CD14-positive monocyte (primary cell): Measurements from ENCODE around the gene PCGF3. TPM values are rescaled to one million over a fixed set of nuclear protein-coding genes. Genes with fewer than 3 reads are reported as not detected.

Experiments used
- DNase-seq, 3 donors: peaks; one replicate each; pipeline ENCODE4 v3.0.0-alpha.2; 2011 to 2022
- H2AFZ ChIP-seq: 2 replicates; pipeline ENCODE4 v1.6.0; 2012; ENCODE audit warnings: mild to moderate bottlenecking, low read depth, low read length, inconsistent platforms; ENCODE audit not compliant: insufficient read depth, poor library complexity, severe bottlenecking
- H3K27ac ChIP-seq, 2 donors: 1 replicate in 1 of 2; 2 replicates in 1 of 2; pipeline ENCODE4 v1.5.1; 2012 to 2013; ENCODE audit warnings: low read length in 2 of 2, control low read depth in 1 of 2, inconsistent platforms in 1 of 2, low read depth in 1 of 2, mild to moderate bottlenecking in 1 of 2
- H3K27me3 ChIP-seq, 2 donors: one replicate each; pipeline versions ENCODE4 v1.6.0 to v1.6.1; 2011 to 2013; ENCODE audit warnings: low read length in 2 of 2; ENCODE audit not compliant: control insufficient read depth in 2 of 2, insufficient read depth in 2 of 2
- H3K36me3 ChIP-seq, 2 donors: replicated peaks in 1 of 2; 1 replicate in 1 of 2; 2 replicates in 1 of 2; pipeline versions ENCODE4 v1.5.1 to v1.6.1; 2012 to 2013; ENCODE audit warnings: low read length in 2 of 2, control low read depth in 1 of 2, inconsistent platforms in 1 of 2, mild to moderate bottlenecking in 1 of 2; ENCODE audit not compliant: insufficient read depth in 2 of 2, control insufficient read depth in 1 of 2
- H3K4me1 ChIP-seq, 2 donors: 1 replicate in 1 of 2; 2 replicates in 1 of 2; pipeline versions ENCODE4 v1.5.1 to v1.6.1; 2012 to 2013; ENCODE audit warnings: low read length in 2 of 2, control low read depth in 1 of 2, inconsistent platforms in 1 of 2, mild to moderate bottlenecking in 1 of 2, moderate library complexity in 1 of 2; ENCODE audit not compliant: insufficient read depth in 2 of 2, control insufficient read depth in 1 of 2
- H3K4me2 ChIP-seq: replicated peaks from 2 replicates; pipeline ENCODE3; 2012; ENCODE audit warnings: low read length, moderate library complexity, mild to moderate bottlenecking; ENCODE audit not compliant: poor library complexity, severe bottlenecking; ENCODE audit errors: extremely low read depth
- H3K4me3 ChIP-seq, 3 experiments: fragments of 200-600 bp in 1 of 3; sonication (generic) in 1 of 3; replicated peaks in 1 of 3; 1 replicate in 2 of 3; 2 replicates in 1 of 3; pipeline ENCODE4 v1.5.1; 2011 to 2013; ENCODE audit warnings: low read length in 3 of 3, mild to moderate bottlenecking in 3 of 3, control low read depth in 2 of 3, low read depth in 2 of 3, inconsistent platforms in 1 of 3, moderate library complexity in 1 of 3
- H3K79me2 ChIP-seq: 2 replicates; pipeline ENCODE4 v1.6.0; 2012; ENCODE audit warnings: mild to moderate bottlenecking, control low read depth, inconsistent platforms, low read length, moderate library complexity; ENCODE audit not compliant: insufficient read depth
- H3K9ac ChIP-seq: 2 replicates; pipeline ENCODE4 v1.6.0; 2017; ENCODE audit warnings: low read length, mild to moderate bottlenecking; ENCODE audit not compliant: insufficient read depth, poor library complexity, severe bottlenecking
- H3K9me3 ChIP-seq, 2 donors: replicated peaks in 1 of 2; 1 replicate in 1 of 2; 2 replicates in 1 of 2; pipeline versions ENCODE4 v1.5.1 to v1.6.1; 2012 to 2013; ENCODE audit warnings: low read length in 2 of 2, control low read depth in 1 of 2; ENCODE audit not compliant: control insufficient read depth in 1 of 2, insufficient read depth in 1 of 2
- H4K20me1 ChIP-seq: 2 replicates; pipeline ENCODE4 v1.6.0; 2012; ENCODE audit warnings: mild to moderate bottlenecking, low read length, control low read depth, moderate library complexity; ENCODE audit not compliant: insufficient read depth
- H3K27ac Mint-ChIP-seq, 7 donors: one replicate each; pipeline ENCODE4 v1.8.0; 2020; ENCODE audit warnings: mild to moderate bottlenecking in 7 of 7, mixed read lengths in 7 of 7, moderate library complexity in 6 of 7, inconsistent platforms in 2 of 7
- H3K27me3 Mint-ChIP-seq, 3 donors: one replicate each; pipeline ENCODE4 v1.8.0; 2021 to 2022; ENCODE audit warnings: low read depth in 3 of 3, mild to moderate bottlenecking in 3 of 3, mixed read lengths in 3 of 3, moderate library complexity in 3 of 3, inconsistent platforms in 1 of 3
- H3K36me3 Mint-ChIP-seq, 2 donors: one replicate each; pipeline ENCODE4 v1.8.0; 2020; ENCODE audit warnings: mixed read lengths in 2 of 2, inconsistent platforms in 1 of 2, mild to moderate bottlenecking in 1 of 2
- H3K4me1 Mint-ChIP-seq: one replicate; pipeline ENCODE4 v1.8.0; 2020; ENCODE audit warnings: mild to moderate bottlenecking, mixed read lengths
- H3K4me3 Mint-ChIP-seq, 2 donors: one replicate each; pipeline ENCODE4 v1.8.0; 2020; ENCODE audit warnings: mild to moderate bottlenecking in 2 of 2, mixed read lengths in 2 of 2, moderate library complexity in 1 of 2
- H3K9me3 Mint-ChIP-seq, 7 donors: one replicate each; pipeline ENCODE4 v1.8.0; 2020 to 2022; ENCODE audit warnings: mixed read lengths in 7 of 7, mild to moderate bottlenecking in 6 of 7, moderate library complexity in 6 of 7, inconsistent platforms in 2 of 7
- CTCF ChIP-seq: fragments of 200-600 bp; IDR thresholded peaks from one replicate; pipeline ENCODE4 v1.8.0; 2022; ENCODE audit warnings: antibody characterized with exemption, mild to moderate bottlenecking
- WGBS: methylation state at CpG from one replicate; pipeline ENCODE4 v1.1.5; 2013; ENCODE audit warnings: missing lambda C conversion rate; ENCODE audit not compliant: insufficient coverage; 5-methylcytosine and 5-hydroxymethylcytosine counted together
- intact Hi-C, 2 donors: fragments of 100-400 bp; cut with micrococcal nuclease; formaldehyde crosslinking; loops; one replicate each; pipeline versions ENCODE4 v1.15.0 to v1.15.1; 2023
- polyA plus RNA-seq, 3 donors: library from polyadenylated mRNA; depleted of rRNA in 1 of 3; unstranded in 2 of 3; stranded (reverse) in 1 of 3; fragments of 300-500 nt in 2 of 3; fragments of >200 nt in 1 of 3; fragmentation: Illumina TruSeq in 2 of 3; gene quantifications; 1 replicate in 2 of 3; 2 replicates in 1 of 3; pipeline ENCODE4 v1.2.3, GENCODE V29; 2012 to 2021

PCGF3 gene
- polyA plus RNA-seq, 3 donors: 7.0 to 163 (median 8.3) TPM

- H3K4me3 ChIP-seq: peak overlapping the region; percentile 67 to 81 (median 75)
- WGBS: under 1% methylated on average over 74 of the region's 80 CpGs
- peak overlapping the region; percentile 89 for H3K4me2 ChIP-seq
- DNase-seq: peak in 2 of 3 donors; percentile 36 to 37
- H2AFZ ChIP-seq: peak overlapping the region; percentile 88
- H3K27ac ChIP-seq: peak overlapping the region in 1 of 2 donors; percentile 83
- H3K27me3 Mint-ChIP-seq: peaks cover 4 to 8% (median 5%) of the 10 kb centered on the region in 3 donors
- peaks cover 0 to 14% (median 8%) of the 10 kb centered on the region in 7 donors for H3K9me3 Mint-ChIP-seq
- no peaks in the 10 kb centered on the region for H4K20me1 ChIP-seq
- peaks cover 10% of the 10 kb centered on the region for H3K4me1 Mint-ChIP-seq
- intact Hi-C loops: no loop called here
- peak overlapping the region; percentile 85 to 91 for H3K4me3 Mint-ChIP-seq
- H3K9me3 ChIP-seq: peaks cover 0 to 4% of the 10 kb centered on the region in 2 donors
- peak overlapping the region; percentile 87 for H3K9ac ChIP-seq
- H3K36me3 ChIP-seq: no peaks in the 10 kb centered on the region
- H3K27ac Mint-ChIP-seq: peak overlapping the region in 5 of 7 donors; percentile 31 to 81 (median 66)
- H3K36me3 Mint-ChIP-seq: no peaks in the 10 kb centered on the region
- no peaks in the 10 kb centered on the region for H3K27me3 ChIP-seq
- TF ChIP-seq CTCF: no peak
- H3K4me1 ChIP-seq: peaks cover 11 to 15% of the 10 kb centered on the region in 2 donors
- no peaks in the 10 kb centered on the region for H3K79me2 ChIP-seq
Observed at GRCh38 chr4:663438-664428, 41.9 kb upstream of the PCGF3 start.

GRCh38 chr4:664713-665231, 40.9 kb upstream of the PCGF3 start:
- no peaks in the 10 kb centered on the region for H3K79me2 ChIP-seq
- H3K4me1 ChIP-seq: peaks cover 11 to 15% of the 10 kb centered on the region in 2 donors
- TF ChIP-seq CTCF: no peak
- no peaks in the 10 kb centered on the region for H4K20me1 ChIP-seq
- Mint-ChIP-seq H3K27ac (no peak overlapping the region), H3K4me1 (peaks cover 10% of the 10 kb centered on the region), H3K36me3 (no peaks in the 10 kb centered on the region), H3K9me3 (peaks cover 0 to 13% (median 2%) of the 10 kb centered on the region in 7 donors), H3K27me3 (peaks cover 3 to 8% (median 4%) of the 10 kb centered on the region in 3 donors), H3K4me3 (peak overlapping the region; percentile 85 to 91)
- no peaks in the 10 kb centered on the region for H3K9me3 ChIP-seq
- H3K4me2 ChIP-seq: no peak overlapping the region
- DNase-seq: no peak
- peak overlapping the region; percentile 88 for H2AFZ ChIP-seq
- 97% methylated on average over 22 of the region's 24 CpGs for WGBS
- no peaks in the 10 kb centered on the region for H3K36me3 ChIP-seq
- H3K4me3 ChIP-seq: peak overlapping the region in 1 of 3 experiments; percentile 81
- H3K27ac ChIP-seq: no peak overlapping the region
- H3K9ac ChIP-seq: no peak overlapping the region
- intact Hi-C loops: no loop called here
- H3K27me3 ChIP-seq: no peaks in the 10 kb centered on the region
